Endodermal cell (in vitro differentiated cells): ENCODE data around the gene MIB2. TPM values are rescaled to one million over a fixed set of nuclear protein-coding genes. Genes with fewer than 3 reads are reported as not detected.
"Not testable (repeated sequence)": the region's sequence is repeated elsewhere in the genome, so short reads cannot be mapped to it uniquely, and the experiment has no call there.

Experiments used
- DNase-seq: peaks from one replicate; pipeline ENCODE4 v3.0.0-alpha.2; 2017
- H3K27ac ChIP-seq: 2 replicates; pipeline ENCODE4 v1.5.1; 2013; ENCODE audit warnings: mild to moderate bottlenecking, low read depth, low read length, moderate library complexity
- H3K27me3 ChIP-seq: 2 replicates; pipeline ENCODE4 v1.6.1; 2013; ENCODE audit warnings: mild to moderate bottlenecking, low read length, moderate library complexity; ENCODE audit not compliant: insufficient read depth, control insufficient read depth, poor library complexity, severe bottlenecking
- H3K36me3 ChIP-seq: 2 replicates; pipeline ENCODE4 v1.7.0; 2013; ENCODE audit warnings: mild to moderate bottlenecking, low read length, moderate library complexity; ENCODE audit not compliant: control insufficient read depth, insufficient read depth
- H3K4me1 ChIP-seq: one replicate; pipeline ENCODE4 v1.7.0; 2013; ENCODE audit warnings: low read length; ENCODE audit not compliant: control insufficient read depth, insufficient read depth
- H3K4me3 ChIP-seq: 2 replicates; pipeline ENCODE4 v1.5.1; 2013; ENCODE audit warnings: mild to moderate bottlenecking, low read length, moderate library complexity
- H3K9ac ChIP-seq: 2 replicates; pipeline ENCODE4 v1.6.1; 2013; ENCODE audit warnings: mild to moderate bottlenecking, low read length, moderate library complexity; ENCODE audit not compliant: poor library complexity, severe bottlenecking; ENCODE audit errors: extremely low read depth
- H3K9me3 ChIP-seq: 2 replicates; pipeline ENCODE4 v1.6.1; 2013; ENCODE audit warnings: mild to moderate bottlenecking, low read length, moderate library complexity; ENCODE audit not compliant: control insufficient read depth
- H3K27ac Mint-ChIP-seq: 2 replicates; pipeline ENCODE4 v1.8.0; 2020; ENCODE audit warnings: mixed read lengths
- H3K27me3 Mint-ChIP-seq: 2 replicates; pipeline ENCODE4 v1.8.0; 2021; ENCODE audit warnings: mild to moderate bottlenecking, mixed read lengths; ENCODE audit not compliant: insufficient read depth
- H3K36me3 Mint-ChIP-seq: 2 replicates; pipeline ENCODE4 v1.8.0; 2020; ENCODE audit warnings: low read depth, mixed read lengths
- H3K4me1 Mint-ChIP-seq: 2 replicates; pipeline ENCODE4 v1.8.0; 2020; ENCODE audit warnings: mixed read lengths
- H3K4me3 Mint-ChIP-seq: 2 replicates; pipeline ENCODE4 v1.8.0; 2020; ENCODE audit warnings: mild to moderate bottlenecking, moderate library complexity, mixed read lengths
- H3K9me3 Mint-ChIP-seq: 2 replicates; pipeline ENCODE4 v1.8.0; 2020; ENCODE audit warnings: mild to moderate bottlenecking, mixed read lengths
- WGBS, 2 experiments: methylation state at CpG; one replicate each; pipeline versions ENCODE4 v1.1.5 to v1.1.7; 2013; ENCODE audit warnings: missing lambda C conversion rate in 2 of 2, mixed read lengths in 1 of 2; ENCODE audit not compliant: insufficient coverage in 1 of 2, insufficient read length in 1 of 2; 5-methylcytosine and 5-hydroxymethylcytosine counted together
- total RNA-seq, 2 donors: library from RNA; stranded (reverse); fragmentation: NEBNext Ultra II Directional in 1 of 2; extraction: Animal tissue kit (Norgen Biotek cat#: 25700) in 1 of 2; gene quantifications; 2 replicates in 1 of 2; 3 replicates in 1 of 2; pipeline ENCODE4 v1.2.1, GENCODE V29; 2021

The MIB2 gene
- total RNA-seq, 2 donors from 2014 or later = 77.4 to 97.9 TPM

GRCh38 chr1:1639368-1639767, 24.1 kb downstream of the MIB2 start:
- H3K4me1 ChIP-seq, H3K27ac Mint-ChIP-seq, H3K27me3 Mint-ChIP-seq, H3K4me3 Mint-ChIP-seq, H3K9me3 Mint-ChIP-seq, H3K9ac ChIP-seq, H3K4me1 Mint-ChIP-seq, DNase-seq, H3K36me3 ChIP-seq, H3K4me3 ChIP-seq, H3K27me3 ChIP-seq, H3K27ac ChIP-seq, H3K9me3 ChIP-seq: not testable (repeated sequence)
- 96% methylated on average over 7 to 12 of the region's 16 CpGs for WGBS, 2 experiments
- H3K36me3 Mint-ChIP-seq = peaks cover 10% of the 10 kb centered on the region

GRCh38 chr1:1640081-1640480, 24.8 kb downstream of the MIB2 start:
- H3K36me3 Mint-ChIP-seq = peaks cover 10% of the 10 kb centered on the region
- not testable (repeated sequence) for H3K27me3 ChIP-seq, H3K4me1 ChIP-seq, H3K36me3 ChIP-seq, DNase-seq, H3K27me3 Mint-ChIP-seq, H3K9me3 ChIP-seq, H3K27ac Mint-ChIP-seq, H3K4me1 Mint-ChIP-seq, H3K4me3 Mint-ChIP-seq, H3K9ac ChIP-seq, H3K27ac ChIP-seq, H3K9me3 Mint-ChIP-seq, H3K4me3 ChIP-seq
- 94% methylated on average over 9 of the region's 25 CpGs; no CpG with 5 or more reads in 1 of the 2 experiments for WGBS, 2 experiments

- H3K4me1 Mint-ChIP-seq, H3K9ac ChIP-seq, H3K27ac Mint-ChIP-seq, H3K4me1 ChIP-seq, H3K36me3 ChIP-seq, H3K9me3 ChIP-seq, H3K27ac ChIP-seq, H3K4me3 Mint-ChIP-seq, H3K27me3 ChIP-seq, H3K9me3 Mint-ChIP-seq, H3K27me3 Mint-ChIP-seq, DNase-seq, H3K4me3 ChIP-seq: not testable (repeated sequence)
- H3K36me3 Mint-ChIP-seq = peaks cover 14% of the 10 kb centered on the region
- 90 to 96% methylated on average over 13 to 22 of the region's 38 CpGs for WGBS, 2 experiments
Observed at GRCh38 chr1:1640711-1641461, 25.6 kb downstream of the MIB2 start.

GRCh38 chr1:1646326-1646725, 31.0 kb downstream of the MIB2 start:
- not testable (repeated sequence) for DNase-seq, H3K27me3 Mint-ChIP-seq, H3K4me3 Mint-ChIP-seq, H3K9ac ChIP-seq, H3K27me3 ChIP-seq, H3K27ac ChIP-seq, H3K27ac Mint-ChIP-seq, H3K4me1 ChIP-seq, H3K4me3 ChIP-seq, H3K4me1 Mint-ChIP-seq, H3K9me3 Mint-ChIP-seq, H3K9me3 ChIP-seq
- 86 to 91% methylated on average over 1 to 4 of the region's 5 CpGs for WGBS, 2 experiments
- peaks cover 43% of the 10 kb centered on the region for H3K36me3 ChIP-seq
- H3K36me3 Mint-ChIP-seq = peaks cover 46% of the 10 kb centered on the region

GRCh38 chr1:1647567-1648241, 32.4 kb downstream of the MIB2 start:
- H3K4me1 Mint-ChIP-seq, H3K4me3 Mint-ChIP-seq: not testable (repeated sequence)
- H3K36me3 Mint-ChIP-seq = peaks cover 60% of the 10 kb centered on the region

GRCh38 chr1:1648265-1648664, 33.0 kb downstream of the MIB2 start:
- not testable (repeated sequence) for H3K27me3 Mint-ChIP-seq, H3K4me1 ChIP-seq, H3K4me3 Mint-ChIP-seq, H3K27ac Mint-ChIP-seq, H3K9me3 ChIP-seq, H3K27me3 ChIP-seq, H3K9me3 Mint-ChIP-seq, DNase-seq, H3K4me3 ChIP-seq, H3K4me1 Mint-ChIP-seq, H3K9ac ChIP-seq, H3K27ac ChIP-seq
- peaks cover 56% of the 10 kb centered on the region for H3K36me3 ChIP-seq
- 94 to 95% methylated on average over 11 of the region's 11 CpGs for WGBS, 2 experiments
- peaks cover 62% of the 10 kb centered on the region for H3K36me3 Mint-ChIP-seq

More at GRCh38 chr1:1647567-1648241, 32.4 kb downstream of the MIB2 start:
- H3K9ac ChIP-seq, H3K9me3 ChIP-seq, H3K4me1 ChIP-seq, H3K27ac ChIP-seq, H3K9me3 Mint-ChIP-seq, H3K4me3 ChIP-seq, H3K27ac Mint-ChIP-seq, DNase-seq, H3K27me3 Mint-ChIP-seq, H3K27me3 ChIP-seq: not testable (repeated sequence)
- 95 to 100% methylated on average over 7 to 17 of the region's 17 CpGs for WGBS, 2 experiments
- peaks cover 56% of the 10 kb centered on the region for H3K36me3 ChIP-seq
